Hematopoietic multipotent progenitor cell treated with erythropoietin and hydrocortisone succinate and interleukin-3 and kit ligand, for 15 days (in vitro differentiated cells): ENCODE measurements around the gene NDUFS6.
"Not testable (repeated sequence)": the region's sequence is repeated elsewhere in the genome, so short reads cannot be mapped to it uniquely, and the experiment has no call there.

ENCODE experiments used
- DNase-seq: peaks from one replicate; pipeline ENCODE4 v3.0.0-alpha.2; 2015; ENCODE audit warnings: low spot score

Gene NDUFS6

DNA sequence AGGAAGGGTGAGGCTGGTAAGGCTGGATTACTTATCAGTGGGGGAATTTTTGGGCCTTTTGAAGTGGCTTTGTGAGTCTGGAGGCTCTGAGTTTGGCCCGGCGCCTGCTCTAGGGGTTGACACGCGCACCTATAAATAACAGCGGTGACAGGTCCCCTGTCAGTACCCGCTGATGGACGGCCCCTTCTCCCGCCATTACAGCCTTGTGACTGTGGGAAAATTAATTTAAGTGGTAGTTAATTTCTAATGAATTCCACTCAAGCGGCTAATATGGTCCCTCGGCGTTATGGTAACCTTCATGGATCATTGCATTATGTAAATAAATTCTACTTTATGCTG is 18.0 kb upstream of the NDUFS6 start:
- DNase-seq = no peak

DNA sequence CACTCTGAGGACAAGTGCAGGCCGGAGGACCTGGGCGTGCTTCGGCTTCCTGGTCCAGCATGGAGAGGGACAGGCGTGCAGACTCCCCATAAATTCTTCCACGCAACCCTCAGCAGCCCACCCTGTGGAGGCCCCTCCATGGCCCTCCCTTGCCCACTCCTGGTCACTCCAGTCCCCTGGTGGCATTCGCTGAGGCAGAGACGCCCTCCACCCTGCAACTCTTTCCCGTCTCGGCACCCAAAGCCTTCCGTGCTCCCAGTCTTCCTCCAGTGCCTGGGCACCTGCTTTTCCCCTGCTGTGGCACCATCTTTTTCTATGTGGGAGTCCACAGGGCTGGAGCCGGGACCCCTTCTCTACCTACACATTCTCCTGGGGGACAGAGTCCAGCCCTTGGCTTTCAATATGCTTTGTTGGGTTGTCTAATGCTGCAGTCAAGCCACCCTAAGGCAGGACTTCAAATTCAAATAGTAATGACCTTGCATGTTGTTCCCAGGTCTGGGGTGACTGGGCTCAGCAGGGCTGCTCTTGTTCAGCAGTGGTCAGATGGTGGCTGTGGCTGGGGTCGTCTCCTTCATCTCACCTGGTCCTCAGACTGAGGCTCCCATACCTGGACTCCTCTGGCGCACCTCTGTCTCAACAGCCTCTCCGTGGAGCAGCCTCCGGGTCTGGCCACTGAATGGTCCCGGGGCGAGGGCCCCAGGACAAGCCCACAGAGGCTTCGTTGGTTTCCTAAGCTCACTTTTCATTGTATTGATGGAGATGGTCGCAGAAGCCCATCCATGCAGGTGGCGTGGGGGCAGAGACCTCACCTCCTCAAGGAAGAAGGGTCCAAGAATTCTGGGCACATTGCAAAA is 16.8 kb upstream of the NDUFS6 start:
- DNase-seq = no peak

DNA sequence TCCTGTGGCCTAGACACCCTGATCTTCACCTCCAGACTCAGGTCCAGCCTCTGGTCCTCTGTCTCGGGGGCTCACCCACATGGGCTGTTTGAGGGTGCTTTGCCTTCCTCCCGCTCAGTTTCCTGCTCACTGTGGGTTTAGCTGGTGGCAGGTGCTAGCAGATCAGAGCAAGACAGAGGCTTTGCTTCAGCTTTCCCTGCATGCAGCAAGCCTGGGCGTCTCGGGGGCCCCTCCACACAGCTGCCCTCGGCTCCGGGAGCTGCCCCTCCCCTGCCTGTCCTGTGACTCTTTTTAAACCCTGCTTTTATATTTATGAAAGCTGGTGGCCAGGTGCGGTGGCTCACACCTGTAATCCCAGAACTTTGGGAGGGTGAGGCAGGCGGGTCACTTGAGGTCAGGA is 16.1 kb upstream of the NDUFS6 start:
- DNase-seq = no peak

DNA sequence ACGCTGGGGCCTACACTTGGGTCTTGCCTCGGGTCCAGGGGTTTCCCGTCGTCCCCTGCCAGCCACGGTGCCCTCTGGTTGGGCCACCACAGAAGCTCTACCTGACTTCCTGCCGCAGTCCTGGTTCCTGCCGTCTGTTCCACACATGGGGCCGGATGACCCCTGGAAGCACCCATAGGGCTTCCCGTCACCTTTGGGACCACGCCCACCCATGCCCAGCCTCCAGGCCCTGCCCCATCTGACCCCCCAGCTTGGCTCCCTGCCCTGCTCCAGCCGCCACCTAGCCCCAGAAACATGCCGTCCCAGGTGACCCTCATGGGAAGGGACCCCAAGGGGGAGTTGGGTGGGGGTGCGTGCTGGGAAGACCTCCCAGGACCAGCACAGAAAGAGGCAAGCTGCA is 15.2 kb upstream of the NDUFS6 start:
- no peak for DNase-seq

DNA sequence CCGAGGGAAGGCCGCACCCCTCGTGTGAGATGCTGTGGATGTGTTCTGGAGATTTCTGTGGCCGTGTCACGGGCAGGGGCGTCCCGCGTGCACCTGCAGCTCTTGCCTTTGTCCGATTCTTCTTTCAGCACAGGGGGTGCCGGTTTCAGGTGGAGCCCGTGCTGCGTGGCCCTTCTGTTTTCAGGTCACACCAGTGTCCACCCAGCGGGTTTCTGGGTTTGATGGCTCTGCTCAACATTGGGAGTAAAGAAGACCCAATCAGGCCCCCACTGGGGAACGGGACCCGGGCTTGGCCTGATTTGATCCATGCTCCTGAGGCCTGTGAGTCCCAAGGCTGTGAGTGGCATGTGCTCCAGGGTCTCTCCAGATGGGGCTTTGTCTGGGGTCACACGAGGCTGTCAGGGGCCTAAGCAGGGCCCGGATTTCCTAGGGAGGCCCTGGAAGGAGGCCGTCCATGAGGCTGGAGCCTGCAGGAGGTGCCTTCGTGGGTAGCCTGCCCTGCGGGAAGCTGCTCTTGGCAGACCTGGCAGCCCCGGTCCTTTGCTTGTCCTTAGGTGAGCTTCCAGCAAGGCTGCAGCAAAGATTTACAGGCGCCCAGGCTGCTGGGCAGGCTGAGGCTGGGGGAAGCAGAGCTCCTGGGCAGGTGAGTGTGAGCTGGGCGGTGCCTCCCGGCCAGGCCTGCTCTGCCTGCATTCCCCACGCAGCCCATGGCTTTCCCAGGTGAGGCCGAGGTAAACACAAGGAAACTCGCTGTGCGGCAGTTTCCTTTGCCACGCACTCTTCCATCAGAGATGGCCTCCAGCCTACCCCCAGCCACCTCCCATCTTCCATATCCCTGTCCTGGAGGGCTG is 14.4 kb upstream of the NDUFS6 start:
- DNase-seq = no peak

DNA sequence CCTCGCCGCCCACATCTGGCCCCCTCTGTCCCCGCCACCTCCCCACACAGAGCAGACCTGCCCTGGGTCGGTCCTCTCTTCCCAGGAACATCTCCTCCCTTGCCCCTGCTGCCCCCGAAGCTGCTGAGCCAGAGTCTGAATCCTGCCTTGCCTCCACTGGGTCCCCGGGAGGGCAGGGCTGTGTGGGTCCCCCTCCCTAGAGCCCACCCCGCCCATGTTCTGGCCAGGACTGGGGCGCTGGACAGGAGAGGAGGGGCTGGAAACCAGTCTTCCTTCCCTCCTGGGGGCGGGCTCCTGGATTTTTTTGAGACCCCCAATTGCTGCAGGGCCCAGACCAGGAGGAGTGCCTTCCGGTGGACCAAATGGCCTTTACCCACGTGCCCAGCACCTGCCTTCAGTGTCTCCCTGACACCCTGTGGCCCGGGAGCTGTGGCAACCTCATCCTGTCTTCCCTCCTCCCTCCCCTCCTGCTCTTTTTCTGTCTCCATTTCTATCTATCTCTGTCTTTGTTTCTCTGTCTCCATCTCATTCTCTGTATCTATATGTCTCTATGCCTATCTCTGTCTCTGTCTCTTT is 13.6 kb upstream of the NDUFS6 start:
- no peak for DNase-seq

DNA sequence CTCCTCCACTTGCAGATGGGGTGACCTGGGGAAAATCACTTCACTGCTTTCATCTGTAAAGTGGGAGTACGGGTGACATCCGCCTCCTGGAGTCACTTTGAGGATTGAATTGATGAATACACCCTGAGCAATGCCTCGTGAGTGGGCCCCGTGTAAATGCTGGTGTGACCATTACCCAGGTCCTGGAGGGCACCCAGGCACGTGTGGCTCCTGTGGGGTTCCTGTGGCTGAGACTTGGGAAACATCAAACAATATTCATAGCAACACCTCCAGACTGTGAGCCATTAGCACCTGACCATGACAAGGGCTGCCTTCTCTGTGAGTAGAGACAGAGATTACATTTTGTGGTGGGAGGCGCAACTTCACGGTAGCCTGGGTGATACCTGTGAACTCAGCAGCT is 13.0 kb upstream of the NDUFS6 start:
- no peak for DNase-seq

DNA sequence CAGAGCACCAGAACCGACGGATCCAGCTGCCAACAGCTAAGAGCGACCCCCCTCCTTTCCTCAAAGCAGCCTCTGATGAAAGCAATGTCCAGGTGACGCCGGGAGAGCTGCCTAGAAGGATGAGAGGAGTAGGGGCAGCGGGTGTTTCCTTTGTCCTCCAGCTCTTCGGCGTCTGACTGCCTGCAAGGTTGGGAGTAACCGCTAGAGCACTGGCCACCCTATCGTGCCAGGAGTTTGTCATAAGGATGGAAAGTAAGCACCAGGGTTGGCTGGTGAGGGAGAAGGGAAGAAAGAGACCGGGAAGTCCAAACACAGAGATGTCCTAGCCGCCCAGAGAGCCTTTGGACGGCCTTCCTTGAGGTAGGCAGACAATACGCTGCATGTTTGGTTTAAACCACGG is 12.4 kb upstream of the NDUFS6 start:
- no peak for DNase-seq

DNA sequence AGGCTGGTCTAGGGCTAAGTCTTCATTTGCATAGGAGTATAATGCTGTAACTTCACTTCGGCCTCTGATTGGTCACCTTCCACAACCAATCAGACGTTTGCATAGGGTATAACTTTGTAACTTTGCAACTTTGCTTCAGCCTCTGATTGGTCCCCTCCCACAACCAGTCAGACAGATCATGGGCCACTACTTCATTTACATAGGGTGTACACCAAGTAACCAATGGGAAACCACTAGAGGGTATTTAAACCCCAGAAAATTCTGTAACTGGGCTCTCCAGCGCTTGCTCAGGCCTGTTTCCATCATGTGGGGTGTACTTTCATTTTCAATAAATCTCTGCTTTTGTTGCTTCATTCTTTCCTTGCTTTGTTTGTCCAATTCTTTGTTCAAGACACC is 11.8 kb upstream of the NDUFS6 start:
- DNase-seq = not testable (repeated sequence)

DNA sequence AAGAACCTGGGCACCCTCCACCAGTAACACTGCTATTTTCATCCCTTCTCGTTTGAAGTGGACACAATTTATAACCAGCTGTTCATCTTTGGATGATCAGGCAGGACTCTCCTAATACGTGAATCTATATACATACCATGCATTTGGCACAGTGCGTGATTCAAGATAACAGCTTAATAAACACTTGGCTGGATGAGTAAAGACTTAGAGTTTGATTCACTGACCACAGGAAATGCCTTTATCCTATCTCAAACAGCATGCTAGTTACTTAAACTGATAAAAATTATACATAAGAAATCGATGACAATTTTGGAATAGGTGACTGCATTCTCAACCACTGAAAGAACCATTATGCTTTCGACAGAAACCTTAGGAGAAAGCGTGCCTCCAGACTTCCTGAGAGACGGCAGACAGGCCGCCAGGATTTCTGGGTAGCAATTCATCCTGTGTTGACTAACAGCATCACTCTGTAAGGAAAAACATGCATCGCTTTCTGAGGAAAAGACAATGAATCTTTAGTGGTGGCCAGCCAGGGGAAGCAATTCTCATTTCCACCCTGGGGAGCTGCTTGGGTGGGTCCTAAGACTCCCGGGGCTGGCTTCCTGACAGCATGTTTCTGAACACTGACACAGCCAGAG is 11.3 kb upstream of the NDUFS6 start:
- DNase-seq = no peak

DNA sequence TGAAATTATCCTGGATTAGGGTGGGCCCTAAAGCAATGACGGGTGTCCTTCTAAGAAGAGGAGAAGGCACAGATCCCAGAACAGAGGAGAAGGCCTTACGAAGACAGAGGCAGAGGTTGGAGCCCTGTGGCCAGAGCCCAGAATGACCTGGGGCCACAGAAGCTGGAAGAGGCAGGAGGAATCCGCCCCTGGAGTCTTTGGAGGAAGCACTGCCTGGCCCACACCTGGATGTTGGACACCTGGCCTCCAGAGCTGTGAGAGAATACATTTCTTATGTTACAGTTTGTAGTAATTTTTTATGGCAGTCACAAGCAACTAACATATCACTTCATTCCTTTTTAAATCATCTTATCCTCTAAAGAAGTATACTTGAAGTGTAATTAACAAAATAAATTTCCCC is 10.0 kb upstream of the NDUFS6 start:
- DNase-seq = no peak

DNA sequence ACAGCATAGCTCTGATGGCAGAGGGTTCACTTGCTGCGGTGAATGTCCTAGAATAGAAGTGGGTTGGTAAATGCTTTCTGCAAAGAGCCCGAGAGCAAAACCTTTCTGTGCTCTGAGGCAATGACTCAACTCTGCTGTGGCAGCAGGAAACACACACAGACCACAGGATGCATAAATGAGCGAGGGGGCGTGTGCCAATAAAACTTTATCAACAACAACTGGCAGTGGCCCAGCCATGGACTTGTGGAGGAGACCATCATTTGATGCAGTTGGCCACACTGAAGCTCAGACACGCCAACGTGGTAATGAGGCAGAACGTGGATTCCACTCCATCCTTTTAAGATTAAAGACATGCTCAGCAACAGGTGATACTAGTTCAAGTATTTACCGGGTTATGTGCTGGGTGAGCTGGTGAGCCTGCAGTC is 8.4 kb upstream of the NDUFS6 start:
- DNase-seq = no peak

DNA sequence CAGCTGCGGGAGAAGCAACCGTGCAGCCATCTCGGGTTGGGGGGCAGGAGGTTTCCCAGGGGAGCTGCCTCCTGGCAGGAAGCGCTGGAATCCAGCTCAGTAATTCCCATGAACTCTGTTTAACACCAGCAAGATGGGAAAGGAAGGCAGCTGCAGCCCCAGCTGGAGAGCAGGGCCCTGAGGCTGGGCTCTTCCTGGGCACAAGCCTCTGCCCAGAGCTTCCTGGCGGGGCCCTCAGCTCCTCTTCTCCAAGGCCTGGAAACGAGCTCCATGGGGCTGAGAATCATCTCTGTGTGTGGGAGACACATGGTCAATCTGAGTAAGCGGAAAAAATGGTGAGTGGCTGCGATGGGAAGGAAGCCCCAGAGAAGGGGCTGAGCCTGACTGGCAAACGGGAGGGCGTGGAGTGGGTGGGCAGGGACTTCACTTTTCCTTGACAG is 7.9 kb upstream of the NDUFS6 start:
- DNase-seq = no peak

DNA sequence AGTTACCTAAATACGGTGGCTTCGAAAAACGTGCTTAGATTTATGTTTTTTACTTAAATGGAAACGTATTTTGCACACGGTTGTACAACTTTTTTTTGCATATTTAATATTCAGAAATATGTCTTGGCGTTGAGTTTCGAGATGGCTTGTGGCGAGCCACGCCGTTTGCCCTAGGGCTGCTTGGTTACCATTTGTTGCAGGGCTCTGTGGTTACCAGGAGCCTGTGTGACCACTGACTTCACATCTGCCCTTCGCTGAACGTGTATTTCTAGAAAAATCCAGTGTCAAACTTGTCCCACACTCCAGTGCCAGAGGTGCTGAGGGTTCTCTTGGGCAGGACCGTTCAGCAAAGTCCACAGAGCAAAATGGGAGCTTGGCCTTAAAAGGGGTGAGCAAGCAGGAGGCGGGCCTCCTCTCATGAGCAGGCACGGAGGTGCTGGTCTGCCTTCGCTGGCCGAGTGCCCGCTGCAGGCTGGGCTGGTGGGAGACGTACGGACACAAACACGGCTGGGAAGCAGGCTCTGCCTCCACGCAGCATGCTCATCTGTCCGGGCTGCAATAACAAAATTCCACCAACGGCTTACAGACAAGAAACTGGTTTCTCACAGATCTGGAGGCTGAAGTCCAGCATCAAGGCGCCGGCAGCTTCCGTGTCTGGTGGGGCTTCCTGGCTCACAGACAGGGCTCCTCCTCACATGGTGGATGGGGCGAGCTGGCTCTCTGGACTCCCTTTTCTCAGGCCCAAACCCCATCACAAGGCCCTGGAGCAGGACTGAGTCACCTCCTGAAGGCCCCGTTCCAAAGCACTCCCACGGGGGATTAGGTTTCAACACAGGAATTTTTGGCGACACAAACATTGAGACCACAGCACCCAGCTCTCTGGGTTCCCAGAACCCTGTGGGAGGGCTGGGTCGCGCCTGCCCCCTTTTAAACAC is 7.0 kb upstream of the NDUFS6 start:
- DNase-seq = no peak

DNA sequence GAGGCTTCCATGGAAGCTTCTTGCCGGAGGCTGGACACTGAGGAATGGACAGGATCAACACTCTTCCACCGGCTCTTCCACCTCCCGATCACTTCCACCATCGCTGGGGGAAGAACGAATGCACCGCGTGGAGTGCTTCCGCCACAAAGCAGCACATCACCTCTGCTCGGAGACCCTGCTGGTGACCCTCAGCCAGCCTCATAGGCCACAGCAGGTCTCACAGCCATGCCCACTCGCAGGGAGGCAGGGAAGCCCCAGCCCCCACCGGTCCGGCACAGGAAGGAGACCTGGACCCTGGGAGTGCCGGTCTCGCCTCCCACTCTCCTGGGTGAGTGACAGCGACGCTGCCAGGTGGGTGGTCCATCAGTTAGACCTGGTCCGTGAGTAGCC is 6.3 kb upstream of the NDUFS6 start:
- DNase-seq = no peak

DNA sequence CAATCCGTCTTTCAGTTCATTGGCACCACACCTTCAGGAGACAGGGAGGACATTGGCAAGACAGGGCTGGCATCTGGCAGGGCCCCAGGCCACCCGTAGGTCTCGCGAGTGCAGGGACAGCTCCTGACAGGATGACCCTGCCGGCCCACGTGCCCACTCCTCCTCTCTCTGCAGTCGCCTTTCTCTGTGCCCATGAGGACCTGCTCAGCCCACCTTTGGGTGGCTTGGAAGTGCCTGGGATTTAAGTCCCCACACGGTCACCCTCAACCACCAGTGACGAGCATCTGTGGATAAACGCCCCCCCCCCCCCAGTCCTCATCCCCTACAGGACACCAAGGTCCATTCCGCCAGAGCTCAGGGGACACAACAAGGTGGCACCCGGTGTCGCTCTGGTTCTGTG is 5.7 kb upstream of the NDUFS6 start:
- no peak for DNase-seq

DNA sequence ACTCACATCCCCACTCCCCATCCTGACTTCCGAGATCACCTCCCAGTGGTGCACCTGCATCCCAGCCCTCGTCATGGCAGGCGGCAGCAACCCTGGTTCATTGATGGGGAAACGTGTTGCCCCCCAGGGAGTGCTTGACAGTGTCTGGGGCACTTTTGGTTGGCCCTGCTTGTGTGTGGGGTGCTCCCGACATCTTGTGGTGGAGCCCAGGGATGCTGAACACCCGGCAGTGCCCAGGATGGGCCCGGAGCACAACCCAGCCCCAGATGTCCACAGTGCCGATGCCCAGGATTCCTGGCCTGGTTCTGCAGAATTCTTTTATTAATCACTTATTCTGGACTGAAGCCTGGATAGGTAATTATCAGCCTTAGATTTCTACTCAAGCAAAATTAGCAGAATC is 5.3 kb upstream of the NDUFS6 start:
- no peak for DNase-seq

DNA sequence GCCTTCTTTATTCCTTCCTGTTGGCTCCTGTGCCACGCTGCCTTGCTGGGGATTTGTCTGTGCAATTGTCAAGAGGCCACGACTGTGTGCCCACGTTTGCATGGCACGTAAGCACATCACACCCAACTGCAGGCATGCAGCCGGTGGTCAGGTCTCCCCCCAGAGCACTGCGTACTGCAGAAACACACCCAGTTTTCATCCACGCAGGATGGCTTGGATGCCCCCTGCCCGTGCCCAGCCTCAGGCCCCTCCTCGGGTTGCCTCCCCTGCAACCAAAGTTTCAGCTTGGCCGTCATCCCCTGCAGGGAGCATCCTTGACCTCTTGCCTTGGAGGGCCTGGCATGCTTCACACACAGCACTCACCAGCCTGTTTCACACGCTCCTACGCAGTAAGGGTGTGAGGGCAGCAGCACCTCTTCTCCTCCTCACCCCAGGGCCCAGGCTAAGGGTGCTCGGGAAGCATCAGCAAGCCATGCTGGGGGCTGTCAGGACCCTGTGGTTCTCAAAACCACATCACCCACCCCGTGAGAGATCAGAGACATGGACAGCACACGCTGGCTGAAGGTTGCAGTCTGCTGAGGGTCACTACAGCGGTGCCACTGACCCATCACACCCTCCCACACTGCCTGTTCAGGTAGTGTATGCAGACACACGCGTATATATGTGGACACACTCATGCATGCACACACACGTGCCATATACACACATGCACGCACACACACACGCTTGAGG is 4.7 kb upstream of the NDUFS6 start:
- DNase-seq = no peak

DNA sequence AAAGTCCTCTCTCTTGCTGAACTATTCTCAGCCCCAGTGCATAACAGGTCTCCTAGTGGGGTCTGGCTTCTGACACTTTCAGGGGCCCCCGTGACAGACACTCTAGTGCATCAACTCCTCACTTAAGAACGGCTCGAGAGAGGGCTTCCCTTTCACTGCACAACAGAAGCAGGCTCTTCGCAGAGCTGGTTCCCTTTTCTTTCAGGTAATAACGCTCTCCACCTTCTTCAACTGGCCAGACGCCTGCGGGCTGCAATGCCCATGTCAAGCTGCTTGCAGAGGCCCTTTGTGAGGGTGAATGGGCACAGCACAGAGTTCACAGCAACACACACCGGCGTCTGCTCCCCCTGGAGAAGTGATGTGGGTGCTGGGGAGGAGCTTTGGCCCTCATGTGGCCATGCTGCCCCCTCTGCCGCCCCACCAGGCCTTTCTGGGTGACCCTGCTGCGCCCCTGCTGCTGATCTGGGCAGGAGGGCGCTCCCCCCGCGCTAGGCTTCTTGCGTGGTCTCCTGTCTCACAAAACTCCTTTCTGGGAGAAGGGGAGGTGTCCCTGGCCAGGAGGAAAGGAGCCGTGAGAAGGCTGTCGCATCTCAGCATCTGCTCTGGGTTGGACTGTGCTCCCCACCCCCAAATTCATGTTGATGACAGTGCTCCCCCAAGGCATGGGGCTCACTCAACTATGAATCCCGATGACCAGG is 4.0 kb upstream of the NDUFS6 start:
- DNase-seq = no peak

DNA sequence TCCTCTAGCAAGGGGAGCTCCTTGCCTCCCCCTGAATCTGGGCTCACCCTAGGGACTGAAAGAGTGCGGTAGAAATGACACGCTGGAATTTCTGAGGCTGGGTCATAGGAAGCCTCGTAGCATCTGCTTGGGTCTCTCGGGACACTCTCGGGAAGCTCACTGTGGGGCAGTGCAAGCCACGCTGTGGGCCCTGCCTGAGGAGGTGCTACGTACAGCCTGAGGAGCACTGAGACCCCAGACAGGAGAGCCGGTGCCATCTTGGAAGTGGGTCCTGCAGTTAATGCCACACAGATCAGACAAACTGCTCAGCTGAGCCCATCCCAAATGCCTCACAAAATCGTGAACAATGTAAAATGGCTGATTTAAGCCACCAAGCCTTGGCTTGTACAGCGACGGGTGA is 3.4 kb upstream of the NDUFS6 start:
- DNase-seq = no peak
